Activated CD4-positive, alpha-beta memory T cell treated with anti-CD3 and anti-CD28 coated beads, Interleukin-2, amount 10 ng/mL, durations not matched to agents 7 days and 5 days (primary cell): ENCODE data around the gene FBH1. TPM values are rescaled to one million over a fixed set of nuclear protein-coding genes. Genes with fewer than 3 reads are reported as not detected.
"Not testable (repeated sequence)": the region's sequence is repeated elsewhere in the genome, so short reads cannot be mapped to it uniquely, and the experiment has no call there.

Source experiments
- CTCF ChIA-PET: fragments of 350-600 bp; sonication (Branson Sonifier 250); formaldehyde crosslinking; loops from one replicate; lab custom pipeline; 2021; ENCODE audit warnings: antibody characterized with exemption, inconsistent platforms; lab: Charles Lee
- POLR2A ChIA-PET: fragments of 350-600 bp; sonication (Branson Sonifier 250); formaldehyde crosslinking; loops from one replicate; lab custom pipeline; 2021; ENCODE audit warnings: antibody characterized with exemption; lab: Charles Lee
- DNase-seq: peaks from one replicate; pipeline ENCODE4 v3.0.0-alpha.2; 2020
- H3K27ac Mint-ChIP-seq: one replicate; pipeline ENCODE4 v1.8.0; 2021; ENCODE audit warnings: mild to moderate bottlenecking, mixed read lengths
- H3K27me3 Mint-ChIP-seq: one replicate; pipeline ENCODE4 v1.8.0; 2021; ENCODE audit warnings: mixed read lengths
- H3K36me3 Mint-ChIP-seq: one replicate; pipeline ENCODE4 v1.8.0; 2021; ENCODE audit warnings: low read depth, mixed read lengths
- H3K4me1 Mint-ChIP-seq: one replicate; pipeline ENCODE4 v1.8.0; 2021; ENCODE audit warnings: mixed read lengths
- H3K4me3 Mint-ChIP-seq: one replicate; pipeline ENCODE4 v1.8.0; 2021; ENCODE audit warnings: mild to moderate bottlenecking, mixed read lengths
- H3K9me3 Mint-ChIP-seq: one replicate; pipeline ENCODE4 v1.8.0; 2021; ENCODE audit warnings: mixed read lengths
- total RNA-seq, 2 experiments: library from RNA; stranded (reverse); gene quantifications; one replicate each; pipeline ENCODE4 v1.2.3, GENCODE V29; 2021

The FBH1 gene
- total RNA-seq, 2 experiments from 2014 or later = 54.8 to 61.6 TPM

DNA sequence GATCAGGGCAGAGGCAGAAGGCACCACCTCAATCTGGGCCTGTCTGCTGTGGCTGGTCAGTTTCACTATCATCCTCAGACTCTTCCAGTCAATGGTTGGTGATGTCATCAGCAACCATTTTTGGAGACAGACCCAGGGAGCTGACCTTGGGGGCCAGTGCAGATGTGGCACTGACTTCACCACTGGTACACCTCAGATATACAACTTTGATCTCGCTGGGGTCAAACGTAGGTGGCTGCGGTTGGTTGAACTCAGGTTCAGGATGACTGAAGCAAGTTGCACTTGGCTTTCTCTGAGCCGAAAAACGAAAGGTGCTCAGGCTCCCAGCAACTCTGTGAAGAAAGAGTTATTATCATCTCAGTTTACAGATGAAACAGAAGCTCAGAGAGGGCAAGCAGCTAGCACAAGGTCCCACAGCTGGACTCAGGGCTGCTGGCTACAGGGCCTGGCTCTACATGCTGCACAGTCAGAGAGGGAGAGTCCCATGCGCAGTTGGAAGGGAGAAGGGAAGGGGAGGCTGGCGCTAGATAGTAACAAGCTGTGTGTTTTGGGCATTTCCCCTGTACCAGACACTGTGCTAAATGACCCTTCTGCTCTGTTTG lies 27.6 kb upstream of the FBH1 start:
- no peaks in the 10 kb centered on the region for H3K27me3 Mint-ChIP-seq
- POLR2A ChIA-PET = interaction anchor here (2.3 kb wide), 1 partner anchor 27 kb away, joined by 6 read pairs; the partner anchor contains the start of genes ANKRD16 and FBH1
- H3K4me1 Mint-ChIP-seq = peaks cover 2% of the 10 kb centered on the region
- CTCF ChIA-PET = interaction anchor here (0.7 to 1.0 kb wide), 3 partner anchors 10 to 240 kb away, joined by 3 to 5 read pairs (median 4); no protein-coding TSS in a partner anchor
- H3K36me3 Mint-ChIP-seq = no peaks in the 10 kb centered on the region
- no peaks in the 10 kb centered on the region for H3K9me3 Mint-ChIP-seq
- DNase-seq = no peak
- H3K27ac Mint-ChIP-seq = no peak overlapping the region
- no peak overlapping the region for H3K4me3 Mint-ChIP-seq

GRCh38 chr10:5862981-5863685 lies 26.9 kb upstream of the FBH1 start:
- not testable (repeated sequence) for H3K27me3 Mint-ChIP-seq, DNase-seq, H3K36me3 Mint-ChIP-seq, H3K4me3 Mint-ChIP-seq, H3K9me3 Mint-ChIP-seq, H3K27ac Mint-ChIP-seq, H3K4me1 Mint-ChIP-seq
- CTCF ChIA-PET = interaction anchor here (0.8 to 1.0 kb wide), 2 partner anchors 10 to 241 kb away, joined by 3 to 5 read pairs; no protein-coding TSS in a partner anchor
- POLR2A ChIA-PET = interaction anchor here (2.3 kb wide), 1 partner anchor 27 kb away, joined by 6 read pairs; the partner anchor contains the start of genes ANKRD16 and FBH1

GRCh38 chr10:5866451-5867081 lies 23.5 kb upstream of the FBH1 start:
- H3K4me3 Mint-ChIP-seq, H3K4me1 Mint-ChIP-seq, POLR2A ChIA-PET, H3K36me3 Mint-ChIP-seq, H3K9me3 Mint-ChIP-seq, H3K27me3 Mint-ChIP-seq, H3K27ac Mint-ChIP-seq, CTCF ChIA-PET, DNase-seq: not testable (repeated sequence)

DNA sequence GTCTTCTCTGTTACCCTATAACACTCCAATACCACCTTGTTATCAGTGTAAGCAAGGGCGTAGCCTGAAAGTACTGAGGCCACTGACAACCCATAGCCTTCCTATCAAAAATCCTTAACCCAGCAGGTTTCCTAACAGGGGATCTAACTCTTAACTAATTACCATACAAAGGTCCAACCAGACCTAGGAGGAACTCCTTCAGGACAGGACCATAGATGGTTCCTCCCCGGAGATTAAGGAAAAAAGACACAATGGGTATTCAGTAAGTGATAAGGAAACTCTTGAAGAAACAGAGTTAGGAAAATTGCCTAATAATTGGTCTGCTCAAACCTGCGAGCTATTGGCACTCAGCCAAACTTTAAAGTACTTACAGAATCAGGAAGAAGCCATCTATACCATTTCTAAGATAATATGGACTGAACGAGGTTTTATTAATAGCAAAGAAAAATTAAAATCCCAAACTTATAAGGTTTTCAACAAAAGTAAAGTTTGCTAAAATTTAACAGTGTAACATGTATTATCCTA lies 22.9 kb upstream of the FBH1 start:
- CTCF ChIA-PET, H3K4me3 Mint-ChIP-seq, H3K4me1 Mint-ChIP-seq: not testable (repeated sequence)

GRCh38 chr10:5868383-5868782 lies 21.7 kb upstream of the FBH1 start:
- H3K9me3 Mint-ChIP-seq, H3K36me3 Mint-ChIP-seq, H3K4me1 Mint-ChIP-seq, H3K4me3 Mint-ChIP-seq, CTCF ChIA-PET, DNase-seq, H3K27me3 Mint-ChIP-seq, H3K27ac Mint-ChIP-seq: not testable (repeated sequence)
- POLR2A ChIA-PET = interaction anchor here (0.7 kb wide), 1 partner anchor 24 kb away, joined by 3 read pairs; no protein-coding TSS in a partner anchor

More for the DNA sequence above, 22.9 kb upstream of the FBH1 start:
- DNase-seq, H3K36me3 Mint-ChIP-seq, POLR2A ChIA-PET, H3K27me3 Mint-ChIP-seq, H3K9me3 Mint-ChIP-seq, H3K27ac Mint-ChIP-seq: not testable (repeated sequence)

DNA sequence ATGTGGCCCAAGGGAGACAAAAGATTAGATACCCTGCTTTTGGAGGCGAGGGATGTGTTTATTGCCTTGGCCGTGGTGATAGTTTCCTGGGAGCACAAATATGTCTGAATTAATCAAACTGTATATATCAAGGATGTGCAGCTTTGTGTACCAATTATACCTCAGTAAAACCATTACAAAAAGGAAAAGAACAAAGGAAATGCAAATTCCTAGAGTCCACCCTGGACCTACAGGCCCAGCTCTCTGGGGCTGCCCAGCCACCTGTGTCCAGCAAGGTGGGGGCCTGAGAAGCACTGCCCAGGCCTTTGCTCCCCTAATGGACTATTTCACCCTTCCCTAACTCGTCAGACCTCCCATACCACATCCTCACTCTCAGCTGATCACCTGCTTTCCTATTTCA lies 20.9 kb upstream of the FBH1 start:
- H3K27ac Mint-ChIP-seq = no peak overlapping the region

DNA sequence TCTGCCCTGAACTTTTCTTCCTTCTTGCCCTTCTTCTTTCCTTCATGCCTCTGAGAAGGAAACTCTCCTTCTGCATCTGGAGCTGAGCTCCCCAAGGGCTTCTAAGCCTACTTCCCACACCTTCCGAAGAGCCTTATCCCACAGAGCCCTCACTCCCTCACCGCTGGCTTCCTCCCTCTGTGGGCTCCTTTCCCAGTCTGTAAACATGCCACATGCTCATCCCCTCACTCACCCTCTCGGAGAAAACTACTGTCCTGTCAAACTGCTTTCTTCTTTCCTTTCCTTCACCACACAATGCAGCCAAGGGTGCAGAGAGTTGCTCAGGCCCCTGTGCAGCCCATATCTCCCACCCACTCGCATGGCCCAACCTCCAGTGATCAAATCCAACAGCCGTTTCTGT lies 18.4 kb upstream of the FBH1 start:
- POLR2A ChIA-PET = no interaction called here
- Mint-ChIP-seq H3K27me3 (no peaks in the 10 kb centered on the region), H3K4me3 (no peak overlapping the region), H3K27ac (no peak overlapping the region), H3K4me1 (peaks cover 4% of the 10 kb centered on the region), H3K9me3 (peaks cover 6% of the 10 kb centered on the region), H3K36me3 (no peaks in the 10 kb centered on the region)
- DNase-seq = no peak
- CTCF ChIA-PET = interaction anchor here (2.6 kb wide), 1 partner anchor 242 kb away, joined by 6 read pairs; no protein-coding TSS in a partner anchor

More for the DNA sequence above, 20.9 kb upstream of the FBH1 start:
- DNase-seq = no peak
- Mint-ChIP-seq H3K27me3 (no peaks in the 10 kb centered on the region), H3K4me1 (peaks cover 5% of the 10 kb centered on the region), H3K36me3 (no peaks in the 10 kb centered on the region), H3K9me3 (peaks cover 6% of the 10 kb centered on the region), H3K4me3 (no peak overlapping the region)
- ChIA-PET POLR2A (interaction anchor here (0.7 kb wide), 1 partner anchor 25 kb away, joined by 3 read pairs; no protein-coding TSS in a partner anchor), CTCF (no interaction called here)

- DNase-seq = peak; percentile 73
- Mint-ChIP-seq H3K4me3 (no peak overlapping the region), H3K36me3 (no peaks in the 10 kb centered on the region), H3K27ac (no peak overlapping the region), H3K27me3 (no peaks in the 10 kb centered on the region), H3K4me1 (peaks cover 2% of the 10 kb centered on the region), H3K9me3 (peaks cover 2% of the 10 kb centered on the region)
- ChIA-PET CTCF (interaction anchor here (0.6 to 2.9 kb wide), 9 partner anchors 11 to 244 kb away, joined by 3 to 15 read pairs (median 5); partner anchors contain the start of genes ANKRD16 and FBH1), POLR2A (interaction anchor here (1.1 to 1.4 kb wide), 2 partner anchors 60 to 62 kb away, joined by 4 to 6 read pairs; partner anchors contain the start of gene GDI2)
Measured at GRCh38 chr10:5873515-5873995, 16.5 kb upstream of the FBH1 start.

DNA sequence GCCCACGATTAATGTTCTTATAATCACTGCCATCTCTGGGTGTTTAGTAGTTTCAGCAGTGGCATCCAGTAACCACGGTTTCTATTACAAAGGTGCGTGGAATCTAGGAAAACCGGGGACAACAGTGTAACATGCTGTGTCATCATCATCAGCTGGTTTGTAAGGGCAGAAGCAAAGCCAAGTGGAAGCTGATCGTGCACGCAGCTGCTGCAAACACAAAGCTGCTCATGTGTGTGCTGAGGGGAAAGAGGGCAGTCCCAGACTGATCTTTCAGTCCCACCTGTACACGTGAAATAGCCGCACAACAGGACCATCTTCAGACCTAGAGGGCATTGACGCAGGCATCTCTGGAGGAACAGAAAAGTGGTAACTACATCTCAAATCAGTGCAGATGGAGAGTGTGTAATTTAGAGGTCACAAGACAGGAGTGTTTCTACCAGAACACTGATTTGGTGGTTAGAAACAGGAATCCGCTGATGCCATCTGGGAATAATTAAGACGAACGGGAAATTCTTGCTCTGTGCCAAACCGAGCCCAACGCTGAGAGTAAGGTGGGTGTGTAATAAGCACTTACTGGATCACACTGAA lies 13.8 kb upstream of the FBH1 start:
- Mint-ChIP-seq H3K27me3 (no peaks in the 10 kb centered on the region), H3K4me1 (peaks cover 2% of the 10 kb centered on the region), H3K27ac (no peak overlapping the region), H3K4me3 (no peak overlapping the region), H3K9me3 (no peaks in the 10 kb centered on the region), H3K36me3 (no peaks in the 10 kb centered on the region)
- no peak for DNase-seq
- POLR2A ChIA-PET = no interaction called here
- CTCF ChIA-PET = interaction anchor here (0.7 kb wide), 1 partner anchor 719 kb away, joined by 3 read pairs; no protein-coding TSS in a partner anchor

DNA sequence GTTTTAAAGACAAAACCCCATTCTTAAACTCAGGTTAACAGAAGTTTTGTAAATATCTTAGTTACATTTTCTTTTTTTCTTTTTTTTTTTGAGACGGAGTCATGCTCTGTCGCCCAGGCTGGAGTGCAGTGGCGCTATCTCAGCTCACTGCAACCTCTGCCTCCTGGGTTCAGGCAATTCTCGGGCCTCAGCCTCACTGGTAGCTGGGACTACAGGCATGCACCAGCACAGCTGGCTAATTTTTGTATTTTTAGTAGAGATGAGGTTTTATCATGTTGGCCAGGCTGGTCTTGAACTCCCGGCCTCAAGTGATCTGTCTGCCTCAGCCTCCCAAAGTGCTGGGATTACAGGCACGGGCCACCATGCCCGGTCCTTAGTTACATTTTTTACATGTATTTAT lies 13.0 kb upstream of the FBH1 start:
- H3K27ac Mint-ChIP-seq, H3K4me1 Mint-ChIP-seq, H3K9me3 Mint-ChIP-seq, DNase-seq, H3K36me3 Mint-ChIP-seq, H3K27me3 Mint-ChIP-seq, H3K4me3 Mint-ChIP-seq: not testable (repeated sequence)
- ChIA-PET POLR2A (interaction anchor here (1.2 kb wide), 1 partner anchor 64 kb away, joined by 3 read pairs; the partner anchor contains the start of gene GDI2), CTCF (interaction anchor here (2.2 kb wide), 1 partner anchor 12 kb away, joined by 6 read pairs; the partner anchor contains the start of genes ANKRD16 and FBH1)

DNA sequence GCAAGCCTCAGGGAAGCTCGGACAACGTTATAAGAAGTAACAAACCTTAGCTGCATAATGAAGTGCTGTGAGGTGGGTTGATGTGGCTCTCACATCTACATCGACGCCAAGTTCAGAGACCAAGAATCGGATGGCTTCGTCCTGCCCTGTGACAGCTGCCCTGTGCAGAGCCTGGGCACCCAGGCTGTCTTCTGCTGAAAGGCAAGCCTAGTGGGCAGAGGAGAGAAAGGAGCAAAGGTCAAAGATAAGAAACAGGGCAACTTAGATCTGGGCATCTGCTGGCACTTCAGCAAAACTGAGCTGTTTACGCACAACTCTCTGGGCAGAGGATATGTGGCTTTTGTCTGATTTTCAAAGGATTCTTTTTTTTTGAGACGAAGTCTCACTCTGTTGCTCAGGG lies 7.1 kb upstream of the FBH1 start:
- Mint-ChIP-seq H3K4me3 (no peak overlapping the region), H3K9me3 (no peaks in the 10 kb centered on the region), H3K27ac (no peak overlapping the region), H3K27me3 (no peaks in the 10 kb centered on the region), H3K36me3 (peaks cover 20% of the 10 kb centered on the region), H3K4me1 (peaks cover 7% of the 10 kb centered on the region)
- ChIA-PET CTCF (interaction anchor here (1.6 to 3.9 kb wide), 2 partner anchors 9 to 69 kb away, joined by 3 to 15 read pairs; partner anchors contain the start of gene GDI2), POLR2A (no interaction called here)
- DNase-seq = no peak

DNA sequence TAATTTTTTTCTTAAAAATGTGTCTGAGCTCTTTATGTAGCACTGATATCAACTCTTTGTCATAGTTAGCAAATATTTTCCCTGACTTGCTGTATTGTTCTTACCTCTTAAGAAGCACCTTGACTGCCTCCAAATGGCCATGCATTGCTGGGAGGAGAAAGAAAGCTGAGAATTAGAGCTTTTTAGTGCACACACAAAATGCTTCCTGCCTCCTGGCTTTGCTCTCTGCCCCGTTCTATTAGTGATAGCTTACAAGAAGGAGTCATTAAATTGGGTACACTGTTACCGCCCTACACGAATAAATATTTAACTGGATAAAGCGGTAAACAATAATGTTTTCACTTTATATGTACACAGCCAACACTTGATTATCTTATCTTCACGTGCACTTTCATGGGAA lies 4.4 kb upstream of the FBH1 start:
- Mint-ChIP-seq H3K27me3 (no peaks in the 10 kb centered on the region), H3K4me1 (peaks cover 16% of the 10 kb centered on the region), H3K4me3 (no peak overlapping the region), H3K9me3 (no peaks in the 10 kb centered on the region), H3K27ac (no peak overlapping the region), H3K36me3 (peaks cover 27% of the 10 kb centered on the region)
- POLR2A ChIA-PET = no interaction called here
- no peak for DNase-seq
- CTCF ChIA-PET = interaction anchor here (1.1 to 3.9 kb wide), 2 partner anchors 12 to 256 kb away, joined by 3 to 15 read pairs; no protein-coding TSS in a partner anchor
